Measurements from ENCODE around the gene SLC24A3.

Gene SLC24A3

GRCh38 chr20:19448632-19449031 lies 236.2 kb downstream of the SLC24A3 start:
- TF ChIP-seq ZFX (IDR thresholded peaks at IDR 0.05; ENCODE audit: borderline replicate concordance) = no peak
- H3K27ac ChIP-seq = no peak overlapping the region

DNA sequence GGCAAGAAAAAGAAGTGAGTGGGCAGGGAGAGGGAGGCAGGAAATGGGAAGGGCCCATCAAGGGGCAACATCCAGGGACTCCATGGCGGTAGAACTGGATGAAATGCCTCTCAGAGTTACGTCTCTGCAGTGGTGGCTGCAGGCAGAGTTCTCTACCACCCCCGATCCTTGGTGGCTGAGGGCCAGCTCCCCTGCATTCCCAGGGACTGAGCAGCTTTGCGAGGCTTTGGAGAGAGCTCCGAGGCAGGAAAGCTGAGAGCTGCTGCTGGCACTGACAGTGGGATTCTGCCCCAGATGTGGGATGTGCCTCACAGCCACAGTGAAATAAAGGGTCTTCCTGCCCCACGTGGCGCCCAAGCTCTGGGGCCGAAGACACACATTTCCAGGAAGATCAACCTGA lies 236.6 kb downstream of the SLC24A3 start:
- TF ChIP-seq ZFX (IDR thresholded peaks at IDR 0.05; ENCODE audit: borderline replicate concordance) = no peak
- TF ChIP-seq CTCF (IDR thresholded peaks at IDR 0.05) = no peak
- no peak overlapping the region for H3K27ac ChIP-seq

DNA sequence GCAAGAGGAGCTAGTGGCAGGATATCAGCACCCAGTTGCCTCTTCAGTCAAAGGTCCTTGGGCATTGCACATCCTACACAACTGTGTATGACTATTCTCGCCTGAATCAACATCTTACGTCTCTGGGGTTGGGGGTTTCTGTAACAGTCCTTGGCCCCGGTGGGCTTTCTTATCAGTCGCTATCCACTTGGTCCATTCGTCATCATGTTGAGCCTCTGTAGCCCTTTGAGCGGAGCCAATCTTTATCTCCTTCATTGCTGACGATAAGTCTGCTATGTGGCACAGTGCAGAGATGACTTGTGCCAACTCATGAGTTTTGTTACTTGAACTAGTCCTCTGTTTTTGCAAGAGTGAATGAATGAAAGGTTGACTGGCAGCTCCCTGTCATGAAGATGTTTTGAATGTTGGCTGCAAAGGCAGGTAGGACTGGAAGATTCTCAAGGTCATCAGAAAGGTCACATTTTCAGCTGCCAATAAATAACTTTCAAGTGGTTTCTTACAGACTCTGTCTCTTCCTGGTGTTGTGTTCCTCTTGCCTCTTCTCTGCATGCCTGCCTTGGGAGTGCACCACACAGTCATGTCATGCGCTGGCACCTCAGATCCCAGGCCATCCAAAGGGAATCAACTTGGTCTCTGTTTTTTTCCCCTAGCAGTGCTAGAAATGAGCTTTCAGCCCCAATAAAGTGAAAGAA lies 238.9 kb downstream of the SLC24A3 start:
- H3K27ac ChIP-seq = no peak overlapping the region
- no peak for TF ChIP-seq CTCF (IDR thresholded peaks at IDR 0.05)
- no peak for TF ChIP-seq ZFX (IDR thresholded peaks at IDR 0.05; ENCODE audit: borderline replicate concordance)

- TF ChIP-seq CTCF (IDR thresholded peaks at IDR 0.05) (no peak), ZFX (IDR thresholded peaks at IDR 0.05; ENCODE audit: borderline replicate concordance) (no peak)
- no peak overlapping the region for H3K27ac ChIP-seq
Observed at GRCh38 chr20:19451923-19452295, 239.5 kb downstream of the SLC24A3 start.

GRCh38 chr20:19453410-19453809 lies 241.0 kb downstream of the SLC24A3 start:
- H3K27ac ChIP-seq = no peak overlapping the region
- no peak for TF ChIP-seq ZFX (IDR thresholded peaks at IDR 0.05; ENCODE audit: borderline replicate concordance)
- no peak for TF ChIP-seq CTCF (IDR thresholded peaks at IDR 0.05)

DNA sequence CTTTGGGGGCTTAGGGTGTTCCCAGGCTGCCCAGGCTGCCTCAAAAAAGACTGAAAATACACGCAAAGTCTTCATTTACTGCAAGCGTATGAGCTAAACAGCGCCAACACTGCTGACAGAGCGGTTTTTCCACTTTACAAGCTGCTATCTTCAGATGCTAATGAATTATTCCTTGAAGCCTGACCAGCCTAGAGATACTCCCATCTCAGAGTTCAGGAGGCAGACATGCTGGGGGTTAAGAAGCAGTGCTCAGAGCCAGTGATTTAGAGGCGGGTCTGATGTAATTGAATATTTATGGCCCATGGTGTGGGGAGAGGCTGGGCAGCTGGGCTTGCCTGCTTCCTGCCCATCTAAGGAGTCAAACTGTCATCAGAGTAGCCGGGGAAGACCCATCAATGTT lies 241.4 kb downstream of the SLC24A3 start:
- TF ChIP-seq ZFX (IDR thresholded peaks at IDR 0.05; ENCODE audit: borderline replicate concordance) (no peak), CTCF (IDR thresholded peaks at IDR 0.05) (no peak)
- H3K27ac ChIP-seq = no peak overlapping the region

GRCh38 chr20:19456595-19457395 lies 244.4 kb downstream of the SLC24A3 start:
- TF ChIP-seq ZFX (IDR thresholded peaks at IDR 0.05; ENCODE audit: borderline replicate concordance) (no peak), CTCF (IDR thresholded peaks at IDR 0.05) (no peak)
- no peak overlapping the region for H3K27ac ChIP-seq
